HG03442 (cell line): ENCODE results near the gene HPX.
"Not testable (repeated sequence)": the region's sequence is repeated elsewhere in the genome, so short reads cannot be mapped to it uniquely, and the experiment has no call there.

Experiments
- ATAC-seq: cut with Tn5 transposase; IDR thresholded peaks from one replicate; pipeline ENCODE4 v1.9.1; 2021; ENCODE audit warnings: mild to moderate bottlenecking, moderate library complexity; ENCODE audit not compliant: unreplicated experiment

HPX gene

DNA sequence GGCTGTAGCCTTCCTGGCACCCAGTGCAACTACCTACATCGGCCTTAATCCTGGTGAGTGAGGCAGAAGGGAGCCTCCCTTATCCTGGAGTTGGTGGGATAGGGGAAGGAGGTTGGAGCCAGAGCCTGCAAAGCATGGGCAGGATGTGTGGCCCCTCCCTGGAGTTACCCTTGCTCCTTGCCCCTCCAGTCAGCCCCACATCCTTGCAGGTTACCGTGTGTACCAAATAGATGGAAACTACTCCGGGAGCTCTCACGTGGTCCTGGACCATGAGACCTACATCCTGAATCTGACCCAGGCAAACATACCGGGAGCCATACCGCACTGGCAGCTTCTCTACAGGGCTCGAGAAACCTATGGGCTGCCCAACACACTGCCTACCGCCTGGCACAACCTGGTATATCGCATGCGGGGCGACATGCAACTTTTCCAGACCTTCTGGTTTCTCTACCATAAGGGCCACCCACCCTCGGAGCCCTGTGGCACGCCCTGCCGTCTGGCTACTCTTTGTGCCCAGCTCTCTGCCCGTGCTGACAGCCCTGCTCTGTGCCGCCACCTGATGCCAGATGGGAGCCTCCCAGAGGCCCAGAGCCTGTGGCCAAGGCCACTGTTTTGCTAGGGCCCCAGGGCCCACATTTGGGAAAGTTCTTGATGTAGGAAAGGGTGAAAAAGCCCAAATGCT, 46.7 kb downstream of the HPX start:
- no peak for ATAC-seq

- not testable (repeated sequence) for ATAC-seq
Observed at GRCh38 chr11:6392251-6392650, 48.5 kb downstream of the HPX start.

DNA sequence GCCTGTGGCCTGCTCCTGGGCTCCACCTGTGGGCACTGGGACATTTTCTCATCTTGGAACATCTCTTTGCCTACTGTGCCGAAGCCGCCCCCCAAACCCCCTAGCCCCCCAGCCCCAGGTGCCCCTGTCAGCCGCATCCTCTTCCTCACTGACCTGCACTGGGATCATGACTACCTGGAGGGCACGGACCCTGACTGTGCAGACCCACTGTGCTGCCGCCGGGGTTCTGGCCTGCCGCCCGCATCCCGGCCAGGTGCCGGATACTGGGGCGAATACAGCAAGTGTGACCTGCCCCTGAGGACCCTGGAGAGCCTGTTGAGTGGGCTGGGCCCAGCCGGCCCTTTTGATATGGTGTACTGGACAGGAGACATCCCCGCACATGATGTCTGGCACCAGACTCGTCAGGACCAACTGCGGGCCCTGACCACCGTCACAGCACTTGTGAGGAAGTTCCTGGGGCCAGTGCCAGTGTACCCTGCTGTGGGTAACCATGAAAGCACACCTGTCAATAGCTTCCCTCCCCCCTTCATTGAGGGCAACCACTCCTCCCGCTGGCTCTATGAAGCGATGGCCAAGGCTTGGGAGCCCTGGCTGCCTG, 49.2 kb downstream of the HPX start:
- no peak for ATAC-seq

DNA sequence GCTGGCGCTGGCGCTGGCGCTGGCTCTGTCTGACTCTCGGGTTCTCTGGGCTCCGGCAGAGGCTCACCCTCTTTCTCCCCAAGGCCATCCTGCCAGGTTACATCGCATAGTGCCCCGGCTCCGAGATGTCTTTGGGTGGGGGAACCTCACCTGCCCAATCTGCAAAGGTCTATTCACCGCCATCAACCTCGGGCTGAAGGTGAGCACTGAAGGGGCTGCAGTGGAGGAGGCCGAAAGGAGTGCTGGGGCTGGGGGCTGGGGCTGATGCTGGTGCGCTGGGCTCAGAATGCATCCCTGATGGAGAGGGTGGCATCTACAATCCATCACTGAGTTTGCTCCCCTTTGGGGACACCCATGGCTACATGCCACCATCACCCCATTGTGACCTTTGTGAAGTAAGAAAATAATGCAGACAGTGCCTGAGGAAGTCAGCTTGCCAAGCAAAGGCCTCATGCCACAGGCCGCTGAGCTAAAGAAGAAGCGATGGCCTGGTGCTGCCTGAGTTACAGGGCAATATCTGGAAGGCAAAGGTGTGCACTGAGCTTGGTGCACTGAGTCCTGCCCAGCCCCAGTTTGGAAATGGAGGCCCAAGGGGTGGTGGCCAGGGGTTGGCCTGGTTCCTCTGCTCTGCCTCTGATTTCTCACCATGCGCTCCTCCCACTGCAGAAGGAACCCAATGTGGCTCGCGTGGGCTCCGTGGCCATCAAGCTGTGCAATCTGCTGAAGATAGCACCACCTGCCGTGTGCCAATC, 49.9 kb downstream of the HPX start:
- ATAC-seq, result no peak

GRCh38 chr11:6389905-6390717, 50.7 kb downstream of the HPX start, which contains the start of gene SMPD1:
TSS of gene SMPD1 (plus strand) at chr11:6390474. CDS start at chr11:6390599, 125 bp downstream.
- ATAC-seq, result peak; percentile 95

- no peak for ATAC-seq
Observed at GRCh38 chr11:6388748-6389147, 52.0 kb downstream of the HPX start.

DNA sequence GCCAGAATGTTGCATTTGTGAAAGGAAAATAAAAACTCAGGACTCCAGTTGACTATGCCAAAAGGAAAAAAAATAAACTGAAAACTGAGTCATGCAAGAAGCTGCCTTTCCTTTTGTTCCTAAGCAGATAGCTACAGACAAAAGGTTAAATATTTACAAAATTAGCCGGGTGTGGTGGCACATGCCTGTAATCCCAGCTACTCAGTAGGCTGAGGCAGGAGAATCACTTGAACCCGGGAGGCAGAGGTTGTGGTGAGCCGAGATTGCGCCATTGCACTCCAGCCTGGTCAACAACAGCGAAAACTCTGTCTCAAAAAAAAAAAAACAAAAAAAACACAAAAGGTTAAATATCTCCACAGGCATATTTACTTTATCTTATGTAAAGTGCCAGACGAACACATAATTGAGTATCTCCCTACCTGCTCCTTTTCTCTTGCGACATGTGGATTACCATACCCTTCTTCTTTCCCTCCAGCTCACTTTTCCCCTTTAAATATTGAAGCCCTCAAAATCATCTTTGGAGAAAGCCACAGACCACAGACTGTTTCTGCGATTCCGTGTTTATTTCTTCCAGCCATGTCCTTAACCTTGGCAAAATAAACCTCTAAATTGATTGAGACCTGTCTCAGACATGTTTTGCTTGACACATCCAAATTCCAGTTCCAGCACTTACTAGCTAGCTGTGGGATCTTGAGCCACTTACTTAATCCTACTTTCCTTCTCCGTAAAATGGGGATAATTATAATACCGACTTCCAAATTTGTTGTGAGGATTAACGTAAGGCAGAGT, 52.8 kb downstream of the HPX start:
- ATAC-seq, result no peak

GRCh38 chr11:6385046-6385777, 55.6 kb downstream of the HPX start:
- no peak for ATAC-seq
